Measurements from ENCODE around the gene FAM187B.

The FAM187B gene

GRCh38 chr19:35176181-35176570, 52.4 kb downstream of the FAM187B start:
- Histone ChIP-seq H3K9ac (ENCODE audit: low read depth in 1 of 2, low read length in 2 of 2) (no peak overlapping the region), H3K27me3 (ENCODE audit: control insufficient read depth in 1 of 2, insufficient read depth in 2 of 2, low read length in 2 of 2) (no peaks in the 10 kb centered on the region), H3K27ac (ENCODE audit: low read depth, low read length) (no peak overlapping the region), H3K4me1 (ENCODE audit: control insufficient read depth in 1 of 2, insufficient read depth in 2 of 2, low read length in 2 of 2) (no peaks in the 10 kb centered on the region), H3K4me3 (ENCODE audit: low read depth in 1 of 2, low read length in 2 of 2) (no peak overlapping the region), H3K36me3 (ENCODE audit: control insufficient read depth in 1 of 2, insufficient read depth in 2 of 2, low read length in 2 of 2) (no peaks in the 10 kb centered on the region), H3K9me3 (ENCODE audit: control insufficient read depth in 1 of 2, low read length in 2 of 2) (no peaks in the 10 kb centered on the region)

All from duodenal mucosa (tissue), 2 donors.